ENCODE data around the gene TBX5.
A peak's percentile ranks its signal among the peaks of the same experiment; 100 is the strongest.
"Not testable (repeated sequence)": the region's sequence is repeated elsewhere in the genome, so short reads cannot be mapped to it uniquely, and the experiment has no call there.

Gene TBX5

DNA sequence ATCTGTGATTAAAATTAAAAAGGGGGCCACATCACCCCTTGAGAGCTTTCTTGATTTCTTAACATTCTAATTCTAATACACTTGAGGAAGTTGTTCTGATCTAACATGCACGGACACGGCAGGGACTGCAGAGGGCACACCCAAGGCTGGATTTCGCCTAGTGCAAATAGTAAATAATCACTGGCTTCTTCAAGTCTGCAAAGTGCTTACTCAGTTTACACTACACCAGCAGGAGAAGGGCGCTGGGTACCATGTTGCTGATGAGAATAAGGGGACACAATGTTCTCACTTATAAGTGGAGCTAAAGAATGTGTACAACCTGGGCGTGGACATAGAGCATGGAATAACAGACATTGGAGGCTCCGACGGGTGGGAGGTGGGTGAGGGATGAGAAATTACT lies 34.2 kb downstream of the TBX5 start:
- no peak for DNase-seq (ENCODE audit: low read depth in 2 of 2)

GRCh38 chr12:114371250-114371649 lies 34.7 kb downstream of the TBX5 start:
- DNase-seq (ENCODE audit: low read depth in 2 of 2), result no peak

DNA sequence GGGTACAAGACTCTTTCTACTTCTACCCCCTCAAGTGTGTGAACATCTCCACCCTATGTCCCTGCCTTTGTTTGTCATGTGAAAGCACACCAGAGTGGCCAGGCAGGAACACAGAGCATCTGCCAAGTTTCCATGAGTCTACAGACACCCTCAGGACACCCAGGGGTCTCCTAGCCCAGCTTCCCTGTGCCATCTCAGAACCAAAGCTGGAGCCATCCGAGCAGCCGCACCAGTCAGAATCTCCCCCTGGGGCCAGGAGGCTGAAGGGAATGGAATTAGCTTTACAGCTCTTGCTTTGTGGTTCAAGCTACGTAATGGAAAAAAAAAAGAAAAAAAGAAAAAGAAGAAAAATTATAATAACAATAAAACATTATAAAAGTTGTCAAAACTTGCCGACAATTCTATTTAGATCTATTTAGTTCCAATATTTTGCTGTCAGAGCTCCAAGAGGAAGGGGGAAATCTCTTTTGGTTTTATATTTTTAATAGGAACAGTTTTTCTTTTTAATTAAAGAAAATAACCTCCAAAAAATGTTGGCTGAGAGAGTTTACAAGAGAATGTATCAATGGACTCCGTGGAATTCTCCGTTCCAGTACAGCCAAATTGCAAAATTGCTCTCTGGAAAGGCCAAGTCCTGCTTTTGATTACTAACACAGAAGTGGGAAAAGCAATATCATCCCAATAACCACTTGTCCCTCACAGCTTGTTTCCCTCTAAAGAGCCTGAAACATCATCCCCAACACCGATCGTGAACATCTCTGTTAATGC lies 37.1 kb downstream of the TBX5 start:
- no peak for DNase-seq (ENCODE audit: low read depth in 2 of 2)

GRCh38 chr12:114361992-114362391 lies 44.0 kb downstream of the TBX5 start:
- DNase-seq (ENCODE audit: low read depth in 2 of 2), result no peak

DNA sequence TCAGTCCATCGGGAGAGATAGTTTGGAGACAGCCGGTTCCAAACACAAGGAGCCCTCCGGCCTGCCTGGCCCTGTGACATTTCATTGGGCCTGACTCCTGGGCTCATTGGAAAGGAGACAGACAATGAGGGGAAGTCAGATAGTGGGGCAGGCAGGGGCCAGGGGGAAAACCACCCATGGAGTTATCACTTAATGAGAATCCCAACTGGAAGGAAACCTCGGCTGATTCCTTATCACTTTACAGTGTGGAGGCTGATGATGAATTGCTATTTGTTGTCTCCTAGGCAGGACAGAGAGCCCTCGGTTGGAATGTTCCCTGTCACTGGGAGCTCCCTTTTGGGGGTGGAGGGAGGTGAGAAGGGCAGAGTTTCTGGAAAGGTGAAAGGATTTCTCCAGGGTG lies 44.4 kb downstream of the TBX5 start:
- DNase-seq (ENCODE audit: low read depth in 2 of 2), result no peak

DNA sequence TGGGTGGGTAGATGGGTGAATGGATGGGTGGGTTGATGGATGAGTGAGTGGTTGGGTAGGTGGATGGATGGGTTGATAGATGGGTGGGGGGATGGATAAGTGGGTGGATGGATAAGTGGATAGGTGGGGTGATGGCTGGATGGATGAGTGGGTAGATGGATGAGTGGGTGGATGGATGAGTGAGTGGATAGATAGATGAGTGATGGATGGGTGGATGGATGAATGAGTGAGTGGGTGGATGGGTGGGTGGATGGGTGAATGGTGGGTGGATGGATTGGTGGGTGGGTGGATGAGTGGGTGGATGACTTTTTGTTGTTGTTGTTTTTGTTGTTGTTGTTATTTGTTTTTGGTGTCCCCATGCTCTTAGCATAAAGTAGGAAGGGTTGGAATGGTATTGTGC lies 45.5 kb downstream of the TBX5 start:
- no peak for DNase-seq (ENCODE audit: low read depth in 2 of 2)

GRCh38 chr12:114355389-114356088 lies 50.4 kb downstream of the TBX5 start:
- DNase-seq (ENCODE audit: low read depth in 2 of 2), result peak in 1 of 2 donors; percentile 1

DNA sequence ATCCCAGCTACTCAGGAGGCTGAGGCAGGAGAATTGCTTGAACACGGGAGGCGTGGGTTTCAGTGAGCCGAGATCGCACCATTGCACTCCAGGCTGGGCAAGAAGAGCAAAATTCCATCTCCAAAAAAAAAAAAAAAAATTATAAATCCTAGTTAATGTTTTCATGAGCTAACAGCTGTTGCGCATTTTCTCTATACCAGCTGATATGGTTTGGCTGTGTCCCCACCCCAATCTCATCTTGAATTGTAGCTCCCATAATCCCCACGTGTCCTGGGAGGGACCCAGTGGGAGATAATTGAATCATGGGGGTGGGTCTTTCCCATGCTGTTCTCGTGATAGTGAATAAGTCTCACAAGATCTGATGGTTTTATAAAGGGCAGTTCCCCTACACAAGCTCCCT lies 56.7 kb downstream of the TBX5 start:
- DNase-seq (ENCODE audit: low read depth in 2 of 2), result not testable (repeated sequence)

DNA sequence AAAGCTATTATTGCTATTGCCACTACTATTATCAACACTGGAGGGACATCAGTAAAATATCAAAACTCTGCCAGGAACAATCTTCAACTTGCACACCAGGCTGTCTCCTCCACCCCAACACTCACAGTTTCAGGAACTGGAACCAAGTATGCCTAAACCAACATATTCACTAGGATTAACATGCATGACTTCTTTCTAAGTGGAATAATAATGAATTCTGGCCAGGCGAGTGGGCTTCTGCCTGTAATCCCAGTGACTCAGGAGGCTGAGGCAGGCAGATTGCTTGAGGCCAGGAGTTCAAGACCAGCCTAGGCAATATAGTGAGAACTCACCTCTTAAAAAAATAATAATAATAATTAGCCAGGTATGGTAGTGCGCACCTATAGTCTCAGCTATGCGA lies 58.1 kb downstream of the TBX5 start:
- no peak for DNase-seq (ENCODE audit: low read depth in 2 of 2)

- DNase-seq (ENCODE audit: low read depth in 2 of 2), result no peak
Measured at GRCh38 chr12:114344831-114345230, 61.1 kb downstream of the TBX5 start.

DNA sequence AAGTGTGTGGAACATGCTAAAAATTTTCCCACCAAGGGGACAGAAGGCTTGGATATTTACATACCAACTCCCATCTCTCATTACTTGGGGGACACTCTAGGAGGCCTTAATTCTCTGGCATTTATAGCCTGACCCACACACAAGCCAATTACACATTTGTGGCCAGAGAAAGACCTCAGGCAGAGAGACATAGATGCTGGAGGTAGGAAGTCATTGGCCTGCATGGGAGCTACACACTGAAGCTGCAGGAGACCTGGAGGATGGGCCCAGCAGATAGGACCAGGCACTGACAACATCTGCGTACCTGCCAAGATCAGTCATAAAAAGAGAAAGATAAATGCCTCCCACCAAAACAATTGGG lies 61.7 kb downstream of the TBX5 start:
- no peak for DNase-seq (ENCODE audit: low read depth in 2 of 2)

DNA sequence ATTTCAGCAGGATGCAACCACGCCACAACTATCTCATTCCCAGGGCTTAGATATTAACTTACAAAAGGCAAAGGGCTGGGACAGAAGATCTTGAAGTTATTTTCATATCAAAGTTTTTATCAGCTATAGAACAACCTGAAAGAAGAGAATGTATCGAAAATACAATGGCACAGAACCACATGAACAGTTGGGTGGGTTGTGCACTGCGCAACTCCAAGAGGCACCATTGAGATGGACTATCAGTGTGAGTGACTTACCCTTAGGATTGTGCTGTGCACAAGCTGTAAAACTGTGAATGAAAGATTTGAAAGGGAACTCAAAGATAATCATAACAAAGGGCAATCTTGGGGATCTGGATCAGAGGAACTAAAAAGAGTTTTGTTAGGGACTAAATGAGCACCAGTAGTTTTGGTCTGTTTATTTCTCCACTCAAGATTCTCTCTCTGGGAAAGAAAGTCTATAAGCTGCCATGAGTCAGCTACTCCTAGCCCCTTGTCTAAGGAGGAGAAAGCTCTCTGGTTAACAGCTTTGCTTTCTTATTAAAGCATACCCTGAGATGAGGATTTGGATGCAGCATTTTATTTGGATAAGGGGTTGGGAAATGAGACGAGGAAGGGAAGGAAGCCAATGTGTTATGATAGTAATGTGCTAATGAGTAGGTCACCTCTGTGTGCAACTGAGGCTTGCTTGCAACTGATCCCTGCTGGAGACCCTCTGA lies 62.2 kb downstream of the TBX5 start:
- no peak for DNase-seq (ENCODE audit: low read depth in 2 of 2)

DNA sequence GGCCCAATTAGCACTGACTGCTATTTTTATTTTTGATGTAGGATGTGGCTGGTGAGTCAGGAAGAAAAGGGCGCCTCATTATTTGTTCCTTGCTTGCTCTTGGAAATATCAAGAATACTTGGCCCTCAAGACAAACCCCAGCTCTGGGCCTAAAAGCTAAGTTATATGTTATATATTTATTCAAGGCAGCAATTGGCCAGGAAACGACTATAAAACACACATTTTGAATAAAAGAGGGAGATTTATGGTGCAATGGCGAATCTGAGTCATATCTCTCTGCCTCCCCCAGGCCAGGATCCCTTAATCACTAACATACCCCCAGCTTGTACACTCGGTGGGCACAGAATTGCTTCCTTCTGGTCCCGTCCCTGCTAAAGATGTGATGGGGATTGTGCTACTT lies 63.3 kb downstream of the TBX5 start:
- DNase-seq (ENCODE audit: low read depth in 2 of 2), result no peak

DNA sequence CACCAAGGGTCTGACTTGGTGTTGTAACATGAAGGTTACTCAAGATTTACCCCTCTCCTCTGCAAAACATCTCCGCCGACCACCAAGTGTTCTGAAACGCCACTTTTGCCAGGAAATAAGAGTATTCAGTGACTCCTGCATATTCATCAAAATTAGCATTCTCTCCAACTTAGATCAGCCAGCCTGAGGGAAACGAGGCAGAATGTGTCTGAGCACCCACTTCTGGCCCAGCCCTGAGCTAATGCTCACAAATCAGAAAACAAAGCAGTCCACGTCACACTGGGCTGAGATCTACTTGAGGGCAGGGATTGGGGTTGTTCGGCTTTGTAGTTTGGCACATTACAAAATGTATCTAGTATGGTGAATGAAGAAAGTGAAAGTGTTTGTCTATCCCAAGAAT lies 64.3 kb downstream of the TBX5 start:
- DNase-seq (ENCODE audit: low read depth in 2 of 2), result no peak

DNA sequence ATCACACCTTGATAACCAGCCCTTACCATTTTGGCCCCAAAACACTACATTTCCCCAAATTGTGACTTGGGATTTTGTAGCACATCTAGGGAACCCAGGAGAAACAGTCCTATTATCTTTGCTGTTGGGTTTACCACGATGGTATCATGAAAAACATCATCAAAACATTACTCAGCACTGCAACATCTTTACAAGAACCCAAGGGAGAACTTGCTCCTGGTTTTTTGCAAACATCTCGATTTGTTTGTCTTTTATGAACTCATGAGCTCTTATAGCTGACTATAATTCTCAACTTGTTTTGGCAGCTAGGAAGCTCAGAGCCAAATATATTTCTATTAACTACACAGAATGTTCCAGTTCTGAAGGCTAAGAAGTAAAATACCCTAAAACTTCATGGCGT lies 65.7 kb downstream of the TBX5 start:
- no peak for DNase-seq (ENCODE audit: low read depth in 2 of 2)

- DNase-seq (ENCODE audit: low read depth in 2 of 2), result no peak
Measured at GRCh38 chr12:114339626-114340025, 66.3 kb downstream of the TBX5 start.

- no peak for DNase-seq (ENCODE audit: low read depth in 2 of 2)
Measured at GRCh38 chr12:114335607-114336006, 70.3 kb downstream of the TBX5 start.

- no peak for DNase-seq (ENCODE audit: low read depth in 2 of 2)
Measured at GRCh38 chr12:114334395-114334794, 71.5 kb downstream of the TBX5 start.

DNA sequence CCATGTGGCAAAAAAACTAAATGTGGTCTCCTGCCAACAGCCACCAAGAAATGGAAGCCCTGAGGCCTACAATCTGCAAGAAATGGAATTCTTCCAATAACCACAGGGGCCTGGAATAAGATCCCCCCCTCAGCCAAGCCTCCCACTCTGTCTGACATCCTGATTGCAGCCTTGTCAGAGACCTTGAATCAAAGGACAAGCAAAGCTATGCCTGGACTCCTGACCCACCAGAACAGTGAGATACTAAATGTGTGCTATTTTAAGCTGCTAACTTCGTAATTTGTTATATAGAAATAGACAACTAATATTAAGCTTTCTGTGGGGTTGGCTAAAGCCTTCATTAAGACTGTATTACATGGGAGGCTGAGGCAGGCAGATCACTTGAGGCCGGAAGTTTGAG lies 77.7 kb downstream of the TBX5 start:
- DNase-seq (ENCODE audit: low read depth in 2 of 2), result no peak

- no peak for DNase-seq (ENCODE audit: low read depth in 2 of 2)
Measured at GRCh38 chr12:114327765-114328164, 78.2 kb downstream of the TBX5 start.

DNA sequence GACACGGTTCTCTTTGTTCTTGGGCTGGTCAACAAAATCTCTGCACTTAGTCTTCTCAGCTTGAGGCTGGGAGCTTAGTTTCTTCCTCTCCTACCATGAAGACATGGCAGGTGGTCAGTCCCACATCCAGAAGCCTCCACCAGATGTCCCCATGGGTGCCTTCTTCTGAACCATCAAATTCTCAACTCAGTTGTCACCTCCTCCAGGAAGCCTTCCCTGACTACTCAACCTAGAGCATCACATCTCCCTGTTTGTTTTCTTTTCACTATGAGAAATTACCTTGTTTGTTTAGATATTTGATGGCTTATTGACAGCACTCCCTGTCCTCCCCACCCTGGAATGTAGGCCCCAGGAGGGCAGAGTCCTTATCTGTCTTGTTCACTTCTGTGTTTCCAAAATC lies 84.4 kb downstream of the TBX5 start:
- no peak for DNase-seq (ENCODE audit: low read depth in 2 of 2)

- no peak for DNase-seq (ENCODE audit: low read depth in 2 of 2)
Measured at GRCh38 chr12:114320968-114321367, 85.0 kb downstream of the TBX5 start.

GRCh38 chr12:114320101-114320500 lies 85.8 kb downstream of the TBX5 start:
- DNase-seq (ENCODE audit: low read depth in 2 of 2), result no peak
